Fibroblast of villous mesenchyme (primary cell): ENCODE measurements around the gene JAKMIP2. TPM values are rescaled to one million over a fixed set of nuclear protein-coding genes. Genes with fewer than 3 reads are reported as not detected.

ENCODE experiments used
- DNase-seq: peaks from one replicate; pipeline ENCODE4 v3.0.0-alpha.2; 2010; ENCODE audit warnings: low read depth
- H3K4me3 ChIP-seq: 2 replicates; pipeline ENCODE4 v1.5.1; 2011; ENCODE audit warnings: low read depth, mild to moderate bottlenecking, low read length
- total RNA-seq: library from RNA; depleted of rRNA; stranded (reverse); fragments of >200 nt; gene quantifications from 2 replicates; pipeline ENCODE4 v1.2.3, GENCODE V29; 2012
- TF ChIP-seq, protein P1 (sequence below): IDR thresholded peaks from 2 replicates; pipeline ENCODE4 v1.5.1; 2012; ENCODE audit warnings: low read depth, mild to moderate bottlenecking, low read length; ENCODE audit not compliant: insufficient read depth

JAKMIP2 gene
- total RNA-seq, 1 donor, result 3.5 TPM

DNA sequence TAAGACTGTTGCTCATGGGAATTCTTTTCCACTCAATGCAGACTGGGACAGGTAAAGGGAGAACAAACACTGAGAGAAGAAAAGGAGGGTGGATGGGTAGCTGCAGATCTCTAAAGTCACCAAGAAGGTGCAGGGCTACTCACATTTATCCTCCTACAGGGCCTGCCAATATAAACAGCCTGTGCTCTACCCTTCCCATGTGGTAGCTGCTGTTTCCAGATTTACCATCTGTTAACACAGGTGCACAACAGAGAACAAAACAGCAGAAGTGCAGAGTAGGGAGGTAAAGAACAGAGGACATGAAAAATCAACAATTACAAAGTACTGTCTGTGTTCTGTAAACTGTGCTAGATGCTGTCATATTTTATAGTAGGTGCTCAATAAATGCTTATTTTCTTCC is 26.0 kb downstream of the JAKMIP2 start:
- TF ChIP-seq, protein P1, sequence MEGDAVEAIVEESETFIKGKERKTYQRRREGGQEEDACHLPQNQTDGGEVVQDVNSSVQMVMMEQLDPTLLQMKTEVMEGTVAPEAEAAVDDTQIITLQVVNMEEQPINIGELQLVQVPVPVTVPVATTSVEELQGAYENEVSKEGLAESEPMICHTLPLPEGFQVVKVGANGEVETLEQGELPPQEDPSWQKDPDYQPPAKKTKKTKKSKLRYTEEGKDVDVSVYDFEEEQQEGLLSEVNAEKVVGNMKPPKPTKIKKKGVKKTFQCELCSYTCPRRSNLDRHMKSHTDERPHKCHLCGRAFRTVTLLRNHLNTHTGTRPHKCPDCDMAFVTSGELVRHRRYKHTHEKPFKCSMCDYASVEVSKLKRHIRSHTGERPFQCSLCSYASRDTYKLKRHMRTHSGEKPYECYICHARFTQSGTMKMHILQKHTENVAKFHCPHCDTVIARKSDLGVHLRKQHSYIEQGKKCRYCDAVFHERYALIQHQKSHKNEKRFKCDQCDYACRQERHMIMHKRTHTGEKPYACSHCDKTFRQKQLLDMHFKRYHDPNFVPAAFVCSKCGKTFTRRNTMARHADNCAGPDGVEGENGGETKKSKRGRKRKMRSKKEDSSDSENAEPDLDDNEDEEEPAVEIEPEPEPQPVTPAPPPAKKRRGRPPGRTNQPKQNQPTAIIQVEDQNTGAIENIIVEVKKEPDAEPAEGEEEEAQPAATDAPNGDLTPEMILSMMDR, result no peak
- no peak for DNase-seq
- H3K4me3 ChIP-seq, result no peak overlapping the region

DNA sequence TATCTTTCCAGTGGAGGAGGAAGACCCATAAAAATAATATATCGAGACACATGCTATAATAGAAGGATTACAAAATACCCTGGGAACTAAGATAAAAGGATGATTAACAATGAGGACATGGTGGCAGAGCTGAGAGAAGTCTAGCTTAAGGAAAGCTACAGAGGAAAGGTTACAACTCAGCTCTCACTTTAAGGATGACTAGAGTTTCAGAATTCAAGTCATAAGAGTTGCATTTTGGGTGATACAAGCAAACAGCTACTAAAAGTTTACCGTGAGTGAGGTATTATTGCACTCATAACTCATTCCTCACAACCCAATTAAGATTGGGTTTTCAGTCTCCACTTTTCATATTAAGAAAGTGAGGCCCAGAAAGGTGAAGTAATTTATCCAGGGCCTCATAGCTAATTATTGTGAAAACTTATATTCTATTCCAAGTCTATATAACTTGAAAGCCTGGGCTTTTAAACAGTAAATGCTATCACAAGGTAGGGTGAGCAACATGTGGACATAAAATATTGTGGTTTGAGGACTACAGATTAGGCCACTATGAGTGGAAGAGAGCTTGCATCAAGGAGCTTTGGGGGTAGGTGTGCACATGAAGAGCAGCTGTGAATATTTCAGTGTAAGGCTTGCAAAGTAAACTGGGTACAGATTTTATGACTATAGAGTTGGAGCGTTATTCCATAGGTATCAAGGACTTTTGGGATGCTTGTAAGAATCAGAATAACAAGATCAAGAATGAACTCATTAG is 28.0 kb downstream of the JAKMIP2 start:
- TF ChIP-seq, protein P1, result no peak
- no peak overlapping the region for H3K4me3 ChIP-seq
- DNase-seq, result no peak

DNA sequence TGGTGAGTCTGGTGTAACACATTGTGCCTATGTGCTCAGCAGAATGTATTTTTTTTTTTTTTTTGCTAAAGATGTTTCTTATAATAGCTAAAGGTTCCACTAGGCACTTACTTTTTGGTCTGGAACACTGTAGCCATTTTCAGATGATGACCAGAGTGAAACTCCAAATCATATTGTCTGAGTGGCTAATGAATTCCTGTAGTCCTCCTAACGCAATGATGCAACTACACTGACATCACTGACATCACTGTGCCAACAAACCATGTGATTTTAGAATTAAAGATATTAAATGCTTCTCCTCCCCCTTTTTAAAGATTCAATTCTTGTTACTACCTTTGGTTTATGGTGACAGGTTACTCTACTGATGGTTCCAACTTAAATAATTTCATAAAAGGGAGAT is 28.8 kb downstream of the JAKMIP2 start:
- TF ChIP-seq, protein P1, result no peak
- no peak for DNase-seq
- no peak overlapping the region for H3K4me3 ChIP-seq

DNA sequence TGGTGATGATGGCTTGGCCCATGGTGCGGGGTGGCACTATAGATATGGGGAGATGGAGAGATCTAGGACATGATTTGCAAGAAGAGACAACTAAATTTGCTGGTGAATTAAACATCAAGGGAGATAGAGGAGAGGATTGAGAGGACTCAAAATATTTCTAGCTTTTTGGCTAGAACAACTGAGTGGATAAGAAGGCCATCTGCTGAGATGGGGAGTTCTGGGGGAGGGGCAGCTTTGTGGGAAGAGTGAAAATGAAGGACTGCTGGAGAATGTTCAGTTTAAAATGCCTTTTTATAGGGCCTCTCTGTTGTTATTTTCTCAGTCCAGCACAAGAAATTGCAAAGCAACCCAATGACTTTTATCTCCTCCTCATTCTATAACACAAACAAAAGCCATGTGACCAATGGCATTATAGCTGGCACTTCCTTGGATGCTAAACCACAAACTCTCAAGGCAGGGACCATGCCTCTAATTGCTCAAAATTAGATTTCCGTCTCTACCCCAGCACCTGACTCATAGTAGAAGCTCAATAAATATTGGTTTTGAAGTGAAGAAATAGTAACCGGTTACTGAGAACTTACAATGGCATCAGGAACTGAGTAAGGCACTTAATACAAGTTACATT is 29.8 kb downstream of the JAKMIP2 start:
- no peak overlapping the region for H3K4me3 ChIP-seq
- TF ChIP-seq, protein P1, result no peak
- DNase-seq, result no peak

DNA sequence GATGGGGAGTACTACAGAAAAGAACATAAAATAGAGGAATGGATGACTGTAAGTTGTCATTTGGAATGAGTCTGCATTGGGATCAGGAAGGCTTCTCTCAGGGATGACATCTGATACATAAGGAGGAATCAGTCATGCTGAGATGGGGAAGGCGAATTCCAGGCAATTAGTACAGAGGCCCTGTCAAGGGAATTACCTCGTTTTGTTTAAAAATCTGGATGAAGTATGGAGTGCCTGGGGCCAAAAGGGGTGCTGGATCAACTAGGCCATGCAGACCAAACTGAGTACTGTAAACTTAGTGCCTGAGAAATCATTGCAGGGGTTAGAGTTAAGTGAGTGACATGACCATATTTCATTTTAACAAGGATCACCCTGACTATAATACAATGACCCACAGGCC is 30.5 kb downstream of the JAKMIP2 start:
- DNase-seq, result no peak
- H3K4me3 ChIP-seq, result no peak overlapping the region
- TF ChIP-seq, protein P1, result no peak

DNA sequence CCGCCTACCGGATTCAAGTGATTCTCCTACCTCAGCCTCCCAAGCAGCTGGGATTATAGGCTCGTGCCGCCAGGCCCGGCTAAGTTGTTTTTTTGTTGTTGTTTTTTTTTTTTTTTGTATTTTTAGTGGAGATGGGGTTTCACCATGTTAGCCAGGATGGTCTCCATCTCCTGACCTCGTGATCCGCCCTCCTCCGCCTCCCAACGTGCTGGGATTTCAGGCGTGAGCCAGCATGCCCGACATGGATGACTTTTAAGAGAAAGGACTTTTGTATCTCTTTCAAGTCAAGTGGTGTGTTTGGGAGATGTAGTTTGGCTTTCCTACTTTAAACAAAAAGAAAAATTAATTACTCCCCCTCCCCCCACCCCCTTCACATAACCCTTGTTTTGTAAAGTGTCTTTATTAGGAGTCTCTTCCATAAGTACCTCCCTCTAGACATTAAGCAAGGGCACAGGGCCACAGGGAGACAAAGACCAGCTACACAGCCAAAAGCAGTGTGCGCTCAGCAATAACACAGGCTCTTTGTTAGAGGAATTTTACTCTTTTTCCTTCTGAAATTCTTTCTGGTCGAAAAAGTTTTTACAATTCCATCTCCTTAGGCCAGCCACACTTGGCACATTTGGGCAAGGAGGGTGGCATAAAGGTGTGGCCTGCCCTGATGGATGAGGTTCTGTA is 31.2 kb downstream of the JAKMIP2 start:
- TF ChIP-seq, protein P1, result no peak
- DNase-seq, result no peak
- H3K4me3 ChIP-seq, result no peak overlapping the region
